Stimulated activated CD4-positive, alpha-beta T cell treated with anti-CD3 and anti-CD28 coated beads, TNF-alpha, amount 100 ng/mL, for 1 hour (primary cell): Measurements from ENCODE around the gene ENAH.
"Not testable (repeated sequence)": the region's sequence is repeated elsewhere in the genome, so short reads cannot be mapped to it uniquely, and the experiment has no call there.

Experiments
- DNase-seq, 3 donors: peaks; one replicate each; pipeline ENCODE4 v3.0.0-alpha.2; 2020; ENCODE audit warnings: low read depth in 3 of 3, low spot score in 1 of 3

ENAH gene

GRCh38 chr1:225532240-225532944, 120.5 kb downstream of the ENAH start:
- DNase-seq, result no peak

GRCh38 chr1:225529726-225530125, 123.2 kb downstream of the ENAH start:
- DNase-seq, result no peak

DNA sequence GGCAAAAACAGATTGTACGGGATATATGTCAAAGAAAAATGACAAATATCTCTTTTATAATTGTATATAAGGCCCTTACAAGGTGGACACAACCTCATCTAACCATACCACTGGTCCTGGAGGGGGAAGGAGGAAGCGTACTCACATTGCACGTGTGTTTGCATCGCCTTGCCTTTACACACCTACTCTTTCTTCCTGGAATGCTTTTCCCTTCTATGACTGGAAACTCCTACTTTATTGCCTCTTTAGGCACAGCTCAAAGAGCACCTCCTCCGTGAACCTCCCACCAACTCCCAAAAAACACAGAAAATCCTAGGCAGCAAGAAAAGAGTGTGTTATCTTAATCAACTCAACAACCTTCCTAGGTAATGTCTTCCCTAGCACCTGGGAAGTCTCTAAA, 125.3 kb downstream of the ENAH start:
- no peak for DNase-seq

DNA sequence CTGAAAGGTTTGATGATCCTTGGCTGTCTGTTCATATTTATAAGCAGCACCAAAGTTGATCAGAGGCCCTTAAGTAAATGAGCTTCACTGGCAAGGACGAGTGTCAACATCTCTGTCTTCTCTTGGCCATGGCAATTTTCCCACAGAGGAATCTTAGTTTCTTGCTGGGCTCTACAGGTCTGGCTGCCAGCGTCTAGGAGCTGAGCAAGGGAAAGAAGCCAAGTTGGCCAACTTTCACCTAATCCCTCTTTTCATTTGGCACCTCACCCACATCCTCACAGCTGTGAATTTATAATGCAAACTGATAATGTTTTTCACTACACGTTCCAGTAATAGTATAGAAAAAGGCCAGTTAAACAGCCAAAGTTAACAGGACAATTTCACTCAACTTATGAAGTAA, 126.0 kb downstream of the ENAH start:
- no peak for DNase-seq

GRCh38 chr1:225525377-225525776, 127.5 kb downstream of the ENAH start:
- DNase-seq, result no peak

GRCh38 chr1:225524570-225524969, 128.4 kb downstream of the ENAH start:
- no peak for DNase-seq

GRCh38 chr1:225523263-225523950, 129.5 kb downstream of the ENAH start:
- DNase-seq, result no peak

- no peak for DNase-seq
Measured at GRCh38 chr1:225522588-225523262, 130.2 kb downstream of the ENAH start.

- DNase-seq, result no peak
Measured at GRCh38 chr1:225520587-225521227, 132.2 kb downstream of the ENAH start.

DNA sequence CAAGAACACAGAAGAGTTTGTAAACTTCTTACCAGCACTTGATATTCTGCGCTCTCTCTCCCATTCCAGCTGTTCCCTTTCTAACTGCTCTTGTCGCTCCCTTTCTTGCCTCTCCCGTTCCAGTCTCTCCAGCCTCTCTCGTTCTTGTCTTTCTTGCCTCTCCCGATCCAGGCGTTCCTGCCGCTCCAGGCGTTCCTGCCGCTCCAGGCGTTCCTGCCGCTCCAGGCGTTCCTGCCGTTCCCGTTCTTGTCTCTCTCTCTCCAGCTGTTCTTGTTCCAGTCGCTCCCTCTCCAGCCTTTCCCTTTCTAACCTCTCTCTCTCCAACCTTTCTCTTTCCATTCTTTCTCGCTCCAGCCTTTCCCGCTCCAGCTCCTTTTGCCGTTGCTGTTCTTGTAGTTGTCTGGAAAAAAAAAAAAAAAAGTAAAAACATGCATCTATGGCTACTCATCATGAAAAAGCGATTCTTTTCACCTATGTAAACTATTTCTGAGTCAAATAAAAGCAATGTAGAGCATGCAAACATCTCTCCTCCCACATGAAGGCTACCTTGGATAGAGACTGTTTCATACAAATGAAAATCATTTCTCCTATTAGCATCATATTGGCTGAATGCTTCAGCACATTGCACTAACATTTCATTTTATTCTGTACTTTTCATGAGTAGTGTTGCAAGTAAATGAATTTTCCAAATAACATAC, 133.6 kb downstream of the ENAH start:
- no peak for DNase-seq

DNA sequence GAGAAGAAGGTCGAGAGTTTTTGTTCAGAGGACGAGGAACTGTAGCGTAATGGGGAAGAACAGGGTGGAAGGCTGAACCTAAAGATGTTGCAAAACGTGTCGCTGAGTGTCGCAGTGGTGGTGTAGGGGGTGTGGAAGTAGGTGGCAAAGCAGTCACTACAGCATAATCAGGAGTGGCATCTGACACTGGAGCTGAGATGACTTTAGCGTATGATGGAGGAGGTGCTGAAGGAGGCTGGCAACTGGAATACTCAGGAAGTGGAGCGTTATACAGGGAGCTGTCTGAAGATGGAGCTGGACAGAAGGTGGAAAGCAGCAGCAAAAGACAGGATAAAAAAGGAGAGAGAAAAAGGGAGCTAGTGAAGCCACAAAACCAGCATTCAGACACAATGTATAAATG, 135.2 kb downstream of the ENAH start:
- no peak for DNase-seq

DNA sequence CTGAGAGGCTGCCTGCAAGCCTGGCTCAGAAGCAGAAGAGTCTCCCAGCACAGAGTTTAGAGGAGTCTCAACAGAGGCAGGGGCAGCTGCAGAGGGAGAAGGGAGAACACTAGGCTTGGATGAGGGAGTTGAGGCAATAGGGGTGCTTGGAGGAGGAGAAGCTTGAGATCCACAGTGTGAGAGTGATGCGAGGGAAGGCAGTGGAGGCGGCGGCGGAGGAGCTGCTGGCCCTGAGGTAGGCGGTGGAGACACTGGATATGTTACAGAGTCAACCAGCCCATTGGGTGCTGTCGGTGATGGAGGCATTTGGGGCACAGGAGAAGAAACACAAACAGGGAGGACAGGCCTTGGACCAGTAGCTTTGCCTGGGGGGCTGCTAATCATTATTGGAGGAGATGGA, 135.7 kb downstream of the ENAH start:
- DNase-seq, result no peak

GRCh38 chr1:225514671-225515081, 138.2 kb downstream of the ENAH start:
- DNase-seq, result no peak

DNA sequence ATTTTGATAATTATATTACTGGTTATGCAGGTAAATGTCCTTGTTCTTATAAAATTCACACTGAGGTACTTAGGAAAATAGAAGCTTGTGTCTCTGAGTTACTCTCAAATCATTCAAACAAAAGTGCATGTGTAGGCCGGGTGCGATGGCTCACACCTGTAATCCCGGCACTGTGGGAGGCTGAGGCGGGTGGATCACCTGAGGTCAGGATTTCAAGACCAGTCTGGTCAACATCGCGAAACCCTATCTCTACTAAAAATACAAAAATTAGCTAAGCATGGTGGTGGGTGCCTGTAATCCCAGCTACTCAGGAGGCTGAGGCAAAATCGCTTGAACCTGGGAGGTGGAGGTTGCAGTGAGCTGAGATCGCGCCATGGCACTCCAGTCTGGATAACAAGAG, 139.3 kb downstream of the ENAH start:
- DNase-seq, result not testable (repeated sequence)

DNA sequence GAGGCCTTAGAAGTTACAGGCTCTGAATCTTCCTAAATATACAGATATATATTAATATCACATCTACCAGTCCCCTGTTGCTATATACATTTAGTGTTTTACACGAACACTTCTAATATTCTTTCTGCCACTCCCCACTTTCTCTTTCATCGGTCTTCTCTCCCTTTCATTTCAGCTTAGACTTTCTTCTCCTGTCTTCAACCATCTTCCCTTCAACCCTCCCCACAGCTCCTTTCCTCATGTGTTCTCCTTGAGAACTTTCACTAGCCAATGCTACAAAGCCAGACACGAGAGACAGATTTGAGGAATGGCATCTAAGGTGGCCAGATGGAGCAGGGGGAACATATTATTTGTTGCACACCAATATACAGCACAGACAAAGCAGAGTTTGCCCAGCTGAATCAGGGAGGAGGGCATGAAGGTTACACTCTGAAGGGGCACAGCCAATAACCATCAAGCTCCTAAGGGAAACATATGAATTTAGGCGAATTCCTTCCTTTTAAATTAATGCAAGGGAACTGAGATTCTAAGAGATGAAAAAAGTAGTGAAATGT, 141.0 kb downstream of the ENAH start:
- no peak for DNase-seq

DNA sequence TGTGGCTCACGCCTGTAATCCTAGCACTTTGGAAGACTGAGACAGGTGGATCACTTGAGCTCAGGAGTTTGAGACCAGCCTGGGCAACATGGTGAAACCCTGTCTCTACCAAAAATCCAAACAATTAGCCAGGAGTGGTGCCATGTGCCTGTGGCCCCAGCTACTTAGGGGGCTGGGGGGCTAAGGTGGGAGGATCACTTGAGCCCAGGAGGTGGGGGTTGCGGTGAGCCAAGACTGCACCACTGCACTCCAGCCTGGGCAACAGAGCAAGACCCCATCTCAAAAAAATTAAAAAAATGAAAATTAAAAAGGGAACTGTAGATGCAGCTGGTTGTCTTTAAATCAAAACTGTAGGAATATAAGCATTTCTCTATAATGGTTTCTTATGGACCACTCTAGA, 142.2 kb downstream of the ENAH start:
- DNase-seq, result not testable (repeated sequence)

- no peak for DNase-seq
Measured at GRCh38 chr1:225509770-225510169, 143.2 kb downstream of the ENAH start.

DNA sequence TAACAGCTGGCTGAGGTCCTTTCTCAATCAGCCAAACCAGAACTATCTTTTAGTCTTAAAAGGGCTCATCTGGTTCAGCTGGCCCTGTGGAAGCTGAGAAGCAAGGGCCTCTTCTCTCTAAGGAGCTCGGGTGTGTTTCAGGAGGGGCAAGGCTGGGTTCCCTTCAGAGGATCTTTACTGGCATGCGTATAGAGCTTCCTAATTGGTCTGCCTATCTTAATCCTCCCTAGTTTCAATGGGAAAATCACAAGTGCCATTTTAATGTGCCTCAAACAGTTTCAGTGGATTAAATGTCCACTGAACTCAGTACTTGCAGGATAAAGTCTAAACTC, 143.6 kb downstream of the ENAH start:
- DNase-seq, result no peak

DNA sequence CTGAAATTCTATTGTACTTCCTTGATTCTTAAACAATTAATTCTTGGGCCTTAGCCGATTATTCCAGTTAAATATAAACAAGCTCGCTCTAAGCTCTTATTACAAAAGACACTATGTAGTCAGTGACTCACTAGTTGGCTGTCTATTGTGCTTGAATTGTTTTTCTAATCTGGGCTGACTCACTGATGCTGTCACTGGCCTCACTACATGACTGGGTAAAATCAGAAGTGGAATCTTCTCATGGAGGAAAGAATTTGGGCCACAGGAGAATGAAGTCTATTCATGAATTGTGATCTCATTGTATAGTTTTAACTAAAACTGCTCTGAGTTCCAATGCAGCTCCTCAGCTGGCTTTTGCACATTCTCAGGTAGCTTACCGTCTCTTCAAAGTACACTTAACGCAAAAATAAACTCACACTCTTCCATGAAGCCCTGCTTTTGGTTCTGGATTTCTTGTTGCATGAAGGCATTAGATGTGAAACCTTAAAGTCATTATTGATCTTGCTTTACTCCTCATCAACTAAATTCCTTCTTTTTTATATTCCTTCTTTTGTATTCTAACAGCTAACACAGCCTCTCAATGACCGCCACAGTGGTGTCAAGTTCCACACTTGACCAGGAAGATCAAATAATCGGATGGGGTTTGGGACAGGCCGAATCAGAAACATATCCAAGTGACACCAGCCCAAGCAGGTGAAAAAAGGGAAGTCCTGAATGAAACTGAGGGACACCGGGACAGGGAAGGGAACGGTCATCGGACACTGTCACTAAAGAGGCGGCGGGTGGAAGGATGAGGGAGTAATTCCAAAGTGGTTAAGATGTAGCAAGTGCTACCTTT, 144.2 kb downstream of the ENAH start:
- no peak for DNase-seq

DNA sequence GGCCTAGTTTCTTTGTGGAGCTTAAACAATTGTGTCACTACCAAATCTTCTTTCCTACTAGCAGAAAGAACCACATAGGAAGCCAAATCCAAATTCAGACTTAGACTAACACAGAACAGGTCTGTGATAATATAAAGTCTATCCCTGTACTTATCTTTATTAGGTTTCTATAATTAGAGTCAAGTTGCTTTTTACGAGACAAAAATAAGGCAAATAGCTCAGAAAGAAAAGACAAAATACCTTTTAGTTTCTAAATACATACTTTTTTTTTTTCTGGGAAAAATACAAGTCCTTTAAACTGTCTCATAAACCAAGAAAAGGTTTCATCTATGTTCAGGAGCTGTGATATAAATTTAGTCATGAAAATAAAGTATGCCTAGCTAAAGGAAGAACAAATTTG, 146.2 kb downstream of the ENAH start:
- no peak for DNase-seq
